ENCODE measurements around the gene DES. TPM values are rescaled to one million over a fixed set of nuclear protein-coding genes. Genes with fewer than 3 reads are reported as not detected.
A peak's percentile ranks its signal among the peaks of the same experiment; 100 is the strongest.

The DES gene
- total RNA-seq, 1 donor from 2014 or later = not detected

- no peak for DNase-seq (ENCODE audit: low read depth in 2 of 2)
Observed at GRCh38 chr2:219438453-219438852, 20.3 kb downstream of the DES start.

GRCh38 chr2:219439506-219439905 lies 21.3 kb downstream of the DES start:
- DNase-seq (ENCODE audit: low read depth in 2 of 2) = no peak

- no peak for DNase-seq (ENCODE audit: low read depth in 2 of 2)
Observed at GRCh38 chr2:219440388-219441256, 22.4 kb downstream of the DES start.

GRCh38 chr2:219441451-219442255 lies 23.5 kb downstream of the DES start:
- no peak for DNase-seq (ENCODE audit: low read depth in 2 of 2)

GRCh38 chr2:219442256-219443015 lies 24.3 kb downstream of the DES start:
- no peak for DNase-seq (ENCODE audit: low read depth in 2 of 2)

- no peak for DNase-seq (ENCODE audit: low read depth in 2 of 2)
Observed at GRCh38 chr2:219443016-219443696, 25.0 kb downstream of the DES start.

- no peak for DNase-seq (ENCODE audit: low read depth in 2 of 2)
Observed at GRCh38 chr2:219443697-219444023, 25.5 kb downstream of the DES start.

- DNase-seq (ENCODE audit: low read depth in 2 of 2) = no peak
Observed at GRCh38 chr2:219444566-219445091, 26.5 kb downstream of the DES start.

GRCh38 chr2:219445220-219445640 lies 27.1 kb downstream of the DES start:
- no peak for DNase-seq (ENCODE audit: low read depth in 2 of 2)

GRCh38 chr2:219446101-219446504 lies 27.9 kb downstream of the DES start:
- DNase-seq (ENCODE audit: low read depth in 2 of 2) = peak in 1 of 2 donors; percentile 18

GRCh38 chr2:219446689-219447088 lies 28.5 kb downstream of the DES start:
- no peak for DNase-seq (ENCODE audit: low read depth in 2 of 2)

- no peak for DNase-seq (ENCODE audit: low read depth in 2 of 2)
Observed at GRCh38 chr2:219447242-219448098, 29.3 kb downstream of the DES start.

GRCh38 chr2:219448099-219448775 lies 30.1 kb downstream of the DES start:
- DNase-seq (ENCODE audit: low read depth in 2 of 2) = peak in 1 of 2 donors; percentile 16

GRCh38 chr2:219448776-219449341 lies 30.7 kb downstream of the DES start:
- no peak for DNase-seq (ENCODE audit: low read depth in 2 of 2)

GRCh38 chr2:219449609-219450008 lies 31.4 kb downstream of the DES start:
- DNase-seq (ENCODE audit: low read depth in 2 of 2) = no peak

- DNase-seq (ENCODE audit: low read depth in 2 of 2) = no peak
Observed at GRCh38 chr2:219451661-219452360, 33.6 kb downstream of the DES start.

GRCh38 chr2:219452361-219453317 lies 34.5 kb downstream of the DES start:
- DNase-seq (ENCODE audit: low read depth in 2 of 2) = peak in 1 of 2 donors; percentile 12
